HG03159 (cell line): ENCODE measurements around the gene AGAP6.
A peak's percentile ranks its signal among the peaks of the same experiment; 100 is the strongest.
"Not testable (repeated sequence)": the region's sequence is repeated elsewhere in the genome, so short reads cannot be mapped to it uniquely, and the experiment has no call there.

Source experiments
- ATAC-seq: cut with Tn5 transposase; IDR thresholded peaks from one replicate; pipeline ENCODE4 v1.9.1; 2021; ENCODE audit warnings: mild to moderate bottlenecking, moderate library complexity; ENCODE audit not compliant: unreplicated experiment

AGAP6 gene

DNA sequence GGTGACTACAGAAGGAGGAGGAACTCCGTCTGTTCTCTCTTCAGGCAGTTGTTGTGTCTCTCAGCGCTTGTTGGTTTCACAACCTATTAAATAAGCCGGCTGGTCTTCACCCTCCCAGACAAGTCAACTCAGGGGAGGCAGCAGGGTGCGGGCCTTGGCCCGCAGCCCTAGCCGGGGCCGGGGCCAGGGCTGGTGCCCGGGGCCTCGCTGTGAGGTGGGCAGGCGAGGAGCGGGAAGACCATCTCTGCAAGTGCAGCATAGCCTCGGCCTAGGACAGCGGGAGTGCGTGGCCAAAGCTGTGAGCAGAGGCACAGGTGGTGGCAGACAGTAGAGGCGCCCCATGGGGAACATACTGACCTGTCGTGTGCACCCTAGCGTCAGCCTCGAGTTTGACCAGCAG lies at the start of gene AGAP6:
Gene AGAP6 (plus strand): TSS at position 31 of the 400 bp plus-strand sequence. CDS start 310 bp downstream, at position 341.
- not testable (repeated sequence) for ATAC-seq

GRCh38 chr10:49941447-49942338 lies 46.5 kb upstream of the AGAP6 start, which contains the start of the genes PARG and TIMM23B:
Gene PARG, minus strand, starts transcription at chr10:49942027. Its CDS starts 302 bp downstream, at chr10:49941725.
Gene TIMM23B, plus strand, starts transcription at chr10:49942053. Its CDS starts 142 bp downstream, at chr10:49942195.
- peak; percentile 68 for ATAC-seq

- peak; percentile 15 for ATAC-seq
Measured at GRCh38 chr10:49942339-49942705, 45.9 kb upstream of the AGAP6 start.

DNA sequence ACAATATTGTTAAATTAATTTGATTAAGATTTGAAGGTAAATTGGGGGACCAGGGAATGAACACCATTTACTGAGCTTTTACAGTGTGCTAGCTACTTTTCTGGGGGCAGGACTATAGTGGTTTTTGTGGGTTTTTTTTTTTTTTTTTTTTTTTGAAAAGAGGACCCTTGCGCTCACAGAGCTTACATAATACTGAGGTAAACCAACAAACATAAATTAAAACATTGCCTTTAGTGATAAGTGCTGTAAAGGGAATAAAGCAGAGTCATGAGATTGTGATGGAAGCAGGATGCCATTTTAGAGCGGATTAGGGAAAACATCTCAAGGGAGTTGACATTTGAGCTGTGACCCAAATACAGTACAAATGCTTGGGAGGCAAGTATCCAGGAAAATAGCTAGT lies 44.6 kb upstream of the AGAP6 start:
- ATAC-seq: not testable (repeated sequence)

DNA sequence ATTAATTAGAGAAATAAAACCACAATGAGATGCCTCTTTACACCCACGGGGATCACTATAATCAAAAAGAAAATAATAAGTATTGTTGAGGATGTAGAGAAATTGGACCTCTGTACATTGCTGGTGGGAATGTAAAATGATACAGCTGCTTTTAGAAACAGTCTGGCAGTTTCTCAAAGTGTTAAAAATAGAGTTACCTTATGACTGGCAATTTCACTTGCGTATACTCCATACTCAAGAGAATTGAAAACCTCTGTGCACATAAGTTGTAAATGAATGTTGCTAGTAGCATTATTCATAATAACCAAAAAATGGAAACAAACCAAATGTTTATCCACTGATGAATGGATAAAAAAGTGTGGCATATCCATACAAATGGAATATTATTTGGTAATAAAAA lies 40.1 kb upstream of the AGAP6 start:
- ATAC-seq: peak; percentile 75

- ATAC-seq: not testable (repeated sequence)
Measured at GRCh38 chr10:49948737-49949136, 39.5 kb upstream of the AGAP6 start.

- ATAC-seq: not testable (repeated sequence)
Measured at GRCh38 chr10:49952006-49952405, 36.2 kb upstream of the AGAP6 start.

GRCh38 chr10:49953122-49953521 lies 35.1 kb upstream of the AGAP6 start:
- not testable (repeated sequence) for ATAC-seq

GRCh38 chr10:49970331-49970857 lies 17.8 kb upstream of the AGAP6 start:
- ATAC-seq: not testable (repeated sequence)

DNA sequence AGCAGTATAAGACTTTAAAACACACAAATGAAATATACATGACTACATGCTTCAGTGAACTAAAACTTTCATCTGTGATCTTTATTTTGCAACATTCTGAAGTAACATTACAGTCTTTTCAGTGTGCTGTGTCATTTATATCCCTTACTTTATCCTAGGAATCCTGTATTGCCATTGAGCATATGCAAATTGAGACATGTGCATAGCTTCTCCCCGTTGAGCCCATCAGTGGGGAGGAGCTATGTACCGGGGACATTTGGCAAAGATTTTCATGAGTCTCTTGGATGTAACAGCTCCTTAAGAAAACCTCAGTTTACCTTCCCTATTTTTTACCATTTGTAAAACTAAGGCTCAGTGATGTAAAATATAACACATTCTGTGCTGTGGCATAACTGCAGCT lies 16.7 kb upstream of the AGAP6 start:
- ATAC-seq: not testable (repeated sequence)

DNA sequence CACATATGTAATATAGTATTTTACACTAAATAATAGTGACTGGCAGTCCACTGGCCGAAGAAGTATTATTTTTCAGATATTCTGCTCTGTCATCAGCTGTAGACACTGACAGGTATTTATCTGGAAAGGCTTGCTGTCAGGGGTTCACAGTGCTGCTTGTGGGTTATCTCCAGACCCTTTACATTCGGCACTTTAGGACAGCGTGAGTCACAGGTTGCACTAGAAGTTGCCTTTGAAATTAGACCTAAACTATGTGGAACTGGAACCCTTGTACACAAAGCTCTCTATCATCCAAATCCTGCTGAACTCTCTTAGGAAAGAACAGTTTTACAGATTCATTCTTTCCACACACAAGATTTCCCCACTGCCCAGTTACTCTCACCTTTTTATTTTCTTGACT lies 16.1 kb upstream of the AGAP6 start:
- ATAC-seq: not testable (repeated sequence)

GRCh38 chr10:49977756-49978155 lies 10.4 kb upstream of the AGAP6 start:
- ATAC-seq: not testable (repeated sequence)

DNA sequence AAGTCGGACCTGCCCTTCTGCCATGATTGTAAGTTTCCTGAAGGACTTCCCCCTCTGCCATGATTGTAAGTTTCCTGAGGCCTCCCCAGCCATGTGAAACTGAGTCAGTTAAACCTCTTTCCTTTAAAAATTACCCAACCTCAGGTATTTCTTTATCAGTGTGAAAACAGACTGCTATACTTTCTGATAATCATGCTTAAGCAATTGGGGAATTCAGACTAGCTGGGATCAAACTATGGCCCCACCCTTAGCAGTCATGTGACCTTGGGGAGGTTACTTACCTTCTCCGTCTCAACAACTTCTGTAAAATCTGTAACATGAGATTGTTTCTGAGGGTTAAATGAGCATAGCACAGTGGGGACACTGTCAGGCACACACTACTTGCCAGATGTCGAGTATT lies 999 bp upstream of the AGAP6 start:
- ATAC-seq: not testable (repeated sequence)

GRCh38 chr10:49995321-49995720 lies 7.1 kb downstream of the AGAP6 start:
- not testable (repeated sequence) for ATAC-seq

DNA sequence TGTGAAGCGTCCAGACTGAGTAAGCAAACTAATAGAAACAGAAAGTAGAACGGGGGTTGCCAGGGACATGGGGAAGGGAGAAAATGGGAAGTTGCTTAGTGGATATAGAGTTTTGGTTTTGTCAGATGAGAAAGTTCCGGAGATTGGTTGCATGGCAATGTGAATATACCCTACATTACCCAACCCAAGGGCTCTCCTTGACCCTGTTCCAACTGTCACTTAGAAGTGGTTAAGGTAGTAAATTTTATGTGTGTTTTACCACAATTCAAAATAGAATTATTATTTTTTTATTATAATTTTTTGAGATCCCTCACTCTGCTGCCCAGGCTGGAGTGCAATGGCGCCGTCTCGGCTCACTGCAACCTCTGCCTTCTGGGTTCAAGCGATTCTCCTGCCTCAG lies 25.8 kb downstream of the AGAP6 start:
- ATAC-seq: not testable (repeated sequence)

DNA sequence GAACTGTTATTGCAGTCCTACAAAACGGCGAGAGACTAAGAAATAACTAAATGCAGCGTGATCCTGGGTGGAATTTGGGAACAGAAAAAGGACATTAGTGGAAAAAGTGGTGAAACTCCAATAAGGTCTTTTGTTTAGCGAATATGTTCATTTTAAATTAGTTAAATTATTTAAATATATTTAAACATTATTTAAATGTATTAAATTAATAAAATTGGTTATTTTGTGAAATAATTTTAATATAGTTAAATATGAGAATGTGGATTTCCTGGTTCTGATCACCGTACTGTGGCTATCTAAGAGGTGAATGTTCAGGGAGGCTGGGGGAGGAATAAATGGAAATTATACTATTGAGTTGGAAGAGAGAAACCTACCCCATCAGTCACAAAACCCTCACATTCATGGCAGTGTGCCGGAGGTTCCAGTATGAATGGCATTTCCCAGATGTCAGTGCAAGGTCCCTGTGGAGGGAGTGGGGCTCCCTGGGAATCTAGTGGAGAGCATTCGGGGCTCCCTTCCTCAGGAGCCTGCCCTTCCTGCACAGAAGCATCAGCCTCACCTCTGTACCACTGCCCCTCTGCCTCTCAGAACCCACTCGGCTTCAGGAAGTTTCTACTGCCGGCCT lies 27.5 kb downstream of the AGAP6 start:
- not testable (repeated sequence) for ATAC-seq

GRCh38 chr10:50016926-50017325 lies 28.7 kb downstream of the AGAP6 start:
- ATAC-seq: not testable (repeated sequence)

GRCh38 chr10:50017646-50018045 lies 29.4 kb downstream of the AGAP6 start:
- not testable (repeated sequence) for ATAC-seq

- ATAC-seq: not testable (repeated sequence)
Measured at GRCh38 chr10:50019279-50019678, 31.1 kb downstream of the AGAP6 start.

GRCh38 chr10:50020451-50021024 lies 32.3 kb downstream of the AGAP6 start:
- not testable (repeated sequence) for ATAC-seq

GRCh38 chr10:50021646-50022045 lies 33.4 kb downstream of the AGAP6 start:
- ATAC-seq: no peak
